NOMO-1 (cell line): ENCODE results near the gene ETV6.

ENCODE experiments used
- DNase-seq, 2 experiments: peaks; one replicate each; lab custom pipeline; 2025; ENCODE audit not compliant: unreplicated experiment in 2 of 2; lab: John Stamatoyannopoulos, UW

Gene ETV6

GRCh38 chr12:11642785-11643184 is 6.7 kb upstream of the ETV6 start:
- DNase-seq, result no peak

- no peak for DNase-seq
These were observed 4.1 kb upstream of the ETV6 start for GRCh38 chr12:11645391-11645790.

GRCh38 chr12:11648514-11649412 is 711 bp upstream of the ETV6 start:
- peak; percentile 80 to 86 for DNase-seq

- DNase-seq, result peak in 1 of 2 experiments; percentile 70
These were observed 1.1 kb downstream of the ETV6 start for GRCh38 chr12:11650286-11651281.

- no peak for DNase-seq
These were observed 1.9 kb downstream of the ETV6 start for GRCh38 chr12:11651381-11651780.

GRCh38 chr12:11651785-11652184 is 2.3 kb downstream of the ETV6 start:
- DNase-seq, result peak in 1 of 2 experiments; percentile 19

- peak; percentile 48 to 84 for DNase-seq
These were observed 3.0 kb downstream of the ETV6 start for GRCh38 chr12:11652351-11653040.

- peak; percentile 45 to 61 for DNase-seq
These were observed 3.8 kb downstream of the ETV6 start for GRCh38 chr12:11653215-11653753.

GRCh38 chr12:11654338-11654737 is 4.9 kb downstream of the ETV6 start:
- no peak for DNase-seq

- no peak for DNase-seq
These were observed 5.3 kb downstream of the ETV6 start for GRCh38 chr12:11654802-11655201.

GRCh38 chr12:11655842-11656241 is 6.4 kb downstream of the ETV6 start:
- peak in 1 of 2 experiments; percentile 40 for DNase-seq

- DNase-seq, result no peak
These were observed 7.1 kb downstream of the ETV6 start for GRCh38 chr12:11656550-11656949.

GRCh38 chr12:11657511-11657910 is 8.0 kb downstream of the ETV6 start:
- DNase-seq, result no peak

- no peak for DNase-seq
These were observed 9.3 kb downstream of the ETV6 start for GRCh38 chr12:11658791-11659190.

GRCh38 chr12:11660624-11661023 is 11.2 kb downstream of the ETV6 start:
- DNase-seq, result no peak

GRCh38 chr12:11661491-11662089 is 12.1 kb downstream of the ETV6 start:
- DNase-seq, result no peak

GRCh38 chr12:11662369-11662768 is 12.9 kb downstream of the ETV6 start:
- DNase-seq, result no peak

GRCh38 chr12:11663130-11663529 is 13.7 kb downstream of the ETV6 start:
- DNase-seq, result no peak

GRCh38 chr12:11664101-11664500 is 14.6 kb downstream of the ETV6 start:
- no peak for DNase-seq
